IPS-20b (cell line): ENCODE measurements around the gene GZMM.

ENCODE experiments used
- H3K27ac ChIP-seq: one replicate; pipeline ENCODE4 v1.5.1; 2013; ENCODE audit warnings: low read length
- H3K27me3 ChIP-seq: 2 replicates; pipeline ENCODE4 v1.6.1; 2013; ENCODE audit warnings: mild to moderate bottlenecking, low read length, inconsistent platforms; ENCODE audit not compliant: insufficient read depth
- H3K36me3 ChIP-seq: 2 replicates; pipeline ENCODE4 v1.6.1; 2013; ENCODE audit warnings: low read depth, mild to moderate bottlenecking, inconsistent platforms, low read length, moderate library complexity; ENCODE audit not compliant: insufficient read depth
- H3K4me1 ChIP-seq: 2 replicates; pipeline ENCODE4 v1.6.1; 2013; ENCODE audit warnings: mild to moderate bottlenecking, control low read depth, inconsistent platforms, low read length, moderate library complexity; ENCODE audit not compliant: insufficient read depth
- H3K4me3 ChIP-seq: 2 replicates; pipeline ENCODE4 v1.5.1; 2013; ENCODE audit warnings: mild to moderate bottlenecking, low read length, inconsistent platforms
- H3K9ac ChIP-seq: 2 replicates; pipeline ENCODE4 v1.6.1; 2013; ENCODE audit warnings: low read depth, mild to moderate bottlenecking, inconsistent platforms, low read length, moderate library complexity
- H3K9me3 ChIP-seq: 2 replicates; pipeline ENCODE4 v1.6.1; 2013; ENCODE audit warnings: mild to moderate bottlenecking, low read depth, low read length, inconsistent platforms; ENCODE audit not compliant: insufficient read depth

Gene GZMM

DNA sequence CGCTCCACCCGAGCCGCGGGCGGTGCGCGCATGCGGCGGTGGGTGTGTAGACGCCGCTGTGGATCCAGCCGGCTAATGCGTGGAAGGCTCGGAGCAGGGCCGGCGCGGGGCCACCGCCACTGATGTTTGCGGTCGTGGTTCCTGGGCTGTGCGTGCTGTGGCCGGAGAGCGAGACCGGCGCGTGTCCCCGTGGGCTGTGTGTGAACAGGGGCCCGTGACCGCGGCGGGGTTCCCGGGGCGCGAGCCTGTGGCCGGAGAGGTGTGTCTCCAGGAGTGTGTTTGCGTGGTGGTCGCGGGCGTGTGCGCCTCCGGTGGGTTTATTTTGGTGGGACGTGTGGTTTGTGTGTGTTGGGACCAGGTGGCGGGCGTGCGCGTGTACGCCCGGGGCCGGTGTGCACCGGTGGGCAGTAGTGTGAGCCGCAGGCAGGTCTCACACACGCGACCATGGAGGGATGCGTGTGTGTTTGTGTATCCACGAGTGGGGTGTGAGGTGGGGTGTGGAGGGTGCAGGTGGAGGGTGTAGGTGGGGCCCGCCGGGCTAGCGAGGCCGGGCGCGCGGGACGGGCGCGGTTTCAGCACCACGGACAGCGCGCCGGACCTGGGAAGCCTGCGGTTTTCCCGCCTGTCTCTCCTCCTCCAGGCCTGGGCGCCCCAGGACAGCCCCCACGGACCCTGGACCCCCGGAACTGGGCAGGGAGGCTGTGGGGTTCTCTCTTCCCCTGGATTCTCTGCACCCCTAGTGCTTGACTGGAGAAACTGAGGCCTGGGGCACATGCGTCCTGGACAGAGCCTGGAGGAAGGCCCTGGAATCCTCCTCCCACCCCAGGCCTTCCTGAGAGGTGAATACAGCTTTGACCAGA lies 47.5 kb downstream of the GZMM start:
- no peak overlapping the region for H3K9ac ChIP-seq
- no peaks in the 10 kb centered on the region for H3K9me3 ChIP-seq
- H3K27ac ChIP-seq, result no peak overlapping the region
- H3K36me3 ChIP-seq, result no peaks in the 10 kb centered on the region
- peaks cover 53% of the 10 kb centered on the region for H3K27me3 ChIP-seq
- H3K4me3 ChIP-seq, result no peak overlapping the region
- H3K4me1 ChIP-seq, result no peaks in the 10 kb centered on the region

DNA sequence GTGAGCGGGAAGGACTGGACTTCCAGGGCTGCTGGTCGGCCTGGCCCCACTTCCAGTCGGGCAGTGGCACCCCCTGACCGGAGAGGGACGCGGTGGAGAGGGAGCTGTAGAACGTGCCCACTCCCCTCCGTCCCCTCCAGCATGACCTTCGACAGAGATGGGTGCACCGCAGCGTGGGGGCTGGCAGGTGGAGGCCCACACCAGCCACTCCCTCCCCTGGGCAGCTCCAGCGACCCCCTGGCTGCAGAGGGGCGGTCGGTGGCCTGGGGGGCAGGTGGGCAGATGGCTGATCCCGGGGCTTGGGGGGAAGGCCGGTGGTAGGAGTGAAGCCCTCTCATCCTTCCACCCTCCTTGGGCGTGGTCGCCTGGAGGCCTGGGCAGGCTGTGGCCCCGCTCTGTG lies 48.2 kb downstream of the GZMM start:
- Histone ChIP-seq H3K9ac (no peak overlapping the region), H3K27me3 (peaks cover 53% of the 10 kb centered on the region), H3K36me3 (no peaks in the 10 kb centered on the region), H3K4me1 (no peaks in the 10 kb centered on the region), H3K4me3 (no peak overlapping the region), H3K27ac (no peak overlapping the region), H3K9me3 (no peaks in the 10 kb centered on the region)

DNA sequence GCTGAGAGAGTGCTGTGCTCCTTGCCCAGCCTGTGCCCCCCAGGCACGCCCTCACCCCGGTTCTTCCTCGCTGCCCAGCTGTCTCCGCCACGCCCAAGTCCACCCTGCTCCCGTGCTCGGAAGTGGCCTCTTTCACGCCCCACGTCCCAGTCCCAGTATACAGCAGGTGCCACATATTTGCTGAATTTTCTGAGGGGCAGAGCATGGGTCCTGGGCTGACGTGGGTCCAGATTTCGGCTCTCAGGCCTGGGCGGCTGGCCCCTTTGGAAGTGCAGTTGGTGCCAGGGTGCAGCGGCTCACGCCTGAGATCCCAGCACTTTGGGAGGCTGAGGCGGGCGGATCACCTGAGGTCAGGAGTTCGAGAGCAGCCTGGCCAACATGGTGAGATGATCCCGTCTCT lies 49.2 kb downstream of the GZMM start:
- Histone ChIP-seq H3K27ac (no peak overlapping the region), H3K27me3 (peaks cover 50% of the 10 kb centered on the region), H3K9me3 (no peaks in the 10 kb centered on the region), H3K36me3 (no peaks in the 10 kb centered on the region), H3K4me1 (no peaks in the 10 kb centered on the region), H3K9ac (no peak overlapping the region), H3K4me3 (no peak overlapping the region)

DNA sequence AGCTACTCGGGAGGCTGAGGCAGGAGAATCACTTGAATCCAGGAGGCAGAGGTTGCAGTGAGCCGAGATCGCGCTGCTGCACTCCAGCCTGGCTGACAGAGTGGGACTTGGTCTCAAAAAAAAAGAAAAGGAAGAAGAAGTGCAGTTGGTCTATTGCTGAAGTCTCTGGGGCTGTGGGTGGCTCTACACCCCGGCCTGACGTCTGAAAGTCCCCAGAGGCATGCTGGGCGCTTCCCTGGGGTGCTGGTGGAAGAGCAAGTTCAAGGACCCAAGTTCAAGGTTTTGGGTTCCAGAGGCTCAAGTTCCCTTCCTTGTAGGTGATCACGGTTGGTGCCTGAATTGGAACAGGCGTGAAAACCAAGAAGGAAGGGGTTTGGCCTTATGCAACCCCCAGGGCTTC lies 49.7 kb downstream of the GZMM start:
- Histone ChIP-seq H3K36me3 (no peaks in the 10 kb centered on the region), H3K9ac (no peak overlapping the region), H3K9me3 (no peaks in the 10 kb centered on the region), H3K27me3 (peaks cover 45% of the 10 kb centered on the region), H3K4me3 (no peak overlapping the region), H3K4me1 (no peaks in the 10 kb centered on the region), H3K27ac (no peak overlapping the region)

DNA sequence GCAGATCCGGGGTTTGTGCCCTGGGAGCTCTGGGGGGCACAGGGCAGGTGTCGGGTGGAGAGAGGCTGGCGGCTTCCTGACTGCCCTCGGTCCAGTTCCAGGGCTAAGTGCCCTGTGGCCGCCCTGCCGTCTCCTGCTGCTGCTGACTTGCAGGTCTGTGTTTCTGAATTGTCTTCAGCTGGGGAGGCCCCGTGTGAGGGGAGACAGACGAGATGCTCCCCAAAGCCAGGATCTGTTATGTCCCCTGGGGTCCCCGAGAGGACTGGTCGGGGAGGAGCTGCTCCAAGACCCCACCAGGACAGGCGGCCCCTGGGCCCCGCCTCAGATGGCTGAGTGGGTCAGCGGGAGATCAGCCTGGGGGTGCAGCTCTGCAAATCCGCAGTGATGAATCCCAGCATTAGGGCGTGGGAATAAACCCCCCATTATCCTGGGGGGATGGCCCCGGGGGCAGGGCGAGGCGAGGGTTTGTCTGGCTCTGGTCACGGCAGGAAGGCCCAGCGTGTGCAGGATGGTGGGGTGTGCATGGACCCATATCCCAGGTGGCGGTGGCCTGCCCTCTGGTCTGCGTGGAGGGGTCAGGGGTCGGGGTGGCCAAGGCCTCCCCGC lies 50.5 kb downstream of the GZMM start:
- Histone ChIP-seq H3K27ac (no peak overlapping the region), H3K4me3 (no peak overlapping the region), H3K27me3 (peaks cover 36% of the 10 kb centered on the region), H3K9me3 (no peaks in the 10 kb centered on the region), H3K4me1 (no peaks in the 10 kb centered on the region), H3K36me3 (no peaks in the 10 kb centered on the region), H3K9ac (no peak overlapping the region)

DNA sequence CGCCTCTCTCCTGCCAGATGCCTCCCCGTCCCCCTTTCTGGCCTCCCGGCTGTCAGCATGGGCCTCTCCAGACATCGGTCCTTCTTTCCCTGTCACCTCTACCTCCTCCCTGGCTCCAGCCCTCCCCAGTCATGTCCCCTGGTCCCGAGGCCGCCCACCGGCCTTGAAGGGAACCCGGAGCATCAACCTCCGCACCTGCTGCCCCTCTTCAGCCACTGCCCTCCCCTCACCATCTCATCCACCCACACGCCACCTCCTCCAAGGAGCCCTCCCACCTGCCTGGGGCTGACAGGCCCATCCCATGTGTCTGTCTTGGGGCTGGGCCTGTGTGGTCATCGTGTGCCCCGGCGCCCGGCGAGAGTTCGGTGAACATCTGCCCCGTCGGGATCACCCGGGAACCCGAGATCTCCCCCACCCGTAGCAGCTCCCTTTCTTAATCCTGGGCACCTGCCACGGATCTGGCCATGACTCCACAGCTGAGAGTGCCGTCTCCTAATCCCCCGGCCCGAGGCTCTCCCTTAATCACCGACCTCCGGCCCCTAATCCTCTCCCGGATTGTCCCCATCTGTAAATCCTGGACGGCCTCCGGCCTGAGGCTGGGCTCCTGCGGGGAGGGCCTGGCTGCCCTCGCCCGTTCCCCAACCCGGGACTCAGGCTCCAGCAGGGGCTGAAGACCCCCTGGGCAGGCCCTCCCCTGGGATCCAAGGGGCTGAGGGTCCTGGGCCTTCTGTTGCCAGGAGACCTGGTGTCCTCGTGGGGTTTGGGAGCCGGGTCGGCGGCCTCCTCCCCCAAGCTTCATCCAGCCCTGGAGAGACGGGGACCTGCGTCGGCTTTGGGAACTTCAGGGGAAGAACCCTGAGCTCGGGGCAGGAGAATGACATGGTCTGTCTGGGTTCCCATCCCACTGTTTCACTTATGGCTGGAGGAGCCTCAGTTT lies 51.7 kb downstream of the GZMM start:
- Histone ChIP-seq H3K27me3 (peaks cover 30% of the 10 kb centered on the region), H3K4me1 (no peaks in the 10 kb centered on the region), H3K4me3 (no peak overlapping the region), H3K9ac (no peak overlapping the region), H3K36me3 (no peaks in the 10 kb centered on the region), H3K9me3 (no peaks in the 10 kb centered on the region), H3K27ac (no peak overlapping the region)

DNA sequence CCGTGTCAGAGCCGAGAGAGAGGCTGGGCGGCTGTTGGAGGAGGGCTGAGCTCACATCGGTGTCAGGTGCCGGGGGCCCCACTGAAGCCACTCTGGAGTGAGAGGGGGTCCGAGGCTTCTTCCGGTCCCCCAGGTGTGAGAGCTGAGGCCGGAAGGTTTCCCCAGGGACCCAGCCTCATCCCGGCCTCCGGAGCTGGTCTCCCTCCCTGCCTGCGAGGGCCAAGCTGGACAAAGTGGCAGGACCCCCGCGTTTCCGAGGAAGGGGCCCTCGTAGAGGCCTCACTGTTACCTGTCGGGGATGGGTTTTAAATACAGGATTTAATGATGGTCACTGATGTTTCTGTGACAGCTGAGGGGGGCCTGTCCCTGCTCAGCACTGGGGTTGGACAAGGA lies 52.4 kb downstream of the GZMM start:
- Histone ChIP-seq H3K9me3 (no peaks in the 10 kb centered on the region), H3K27me3 (peaks cover 24% of the 10 kb centered on the region), H3K4me3 (no peak overlapping the region), H3K27ac (no peak overlapping the region), H3K9ac (no peak overlapping the region), H3K36me3 (no peaks in the 10 kb centered on the region), H3K4me1 (no peaks in the 10 kb centered on the region)

DNA sequence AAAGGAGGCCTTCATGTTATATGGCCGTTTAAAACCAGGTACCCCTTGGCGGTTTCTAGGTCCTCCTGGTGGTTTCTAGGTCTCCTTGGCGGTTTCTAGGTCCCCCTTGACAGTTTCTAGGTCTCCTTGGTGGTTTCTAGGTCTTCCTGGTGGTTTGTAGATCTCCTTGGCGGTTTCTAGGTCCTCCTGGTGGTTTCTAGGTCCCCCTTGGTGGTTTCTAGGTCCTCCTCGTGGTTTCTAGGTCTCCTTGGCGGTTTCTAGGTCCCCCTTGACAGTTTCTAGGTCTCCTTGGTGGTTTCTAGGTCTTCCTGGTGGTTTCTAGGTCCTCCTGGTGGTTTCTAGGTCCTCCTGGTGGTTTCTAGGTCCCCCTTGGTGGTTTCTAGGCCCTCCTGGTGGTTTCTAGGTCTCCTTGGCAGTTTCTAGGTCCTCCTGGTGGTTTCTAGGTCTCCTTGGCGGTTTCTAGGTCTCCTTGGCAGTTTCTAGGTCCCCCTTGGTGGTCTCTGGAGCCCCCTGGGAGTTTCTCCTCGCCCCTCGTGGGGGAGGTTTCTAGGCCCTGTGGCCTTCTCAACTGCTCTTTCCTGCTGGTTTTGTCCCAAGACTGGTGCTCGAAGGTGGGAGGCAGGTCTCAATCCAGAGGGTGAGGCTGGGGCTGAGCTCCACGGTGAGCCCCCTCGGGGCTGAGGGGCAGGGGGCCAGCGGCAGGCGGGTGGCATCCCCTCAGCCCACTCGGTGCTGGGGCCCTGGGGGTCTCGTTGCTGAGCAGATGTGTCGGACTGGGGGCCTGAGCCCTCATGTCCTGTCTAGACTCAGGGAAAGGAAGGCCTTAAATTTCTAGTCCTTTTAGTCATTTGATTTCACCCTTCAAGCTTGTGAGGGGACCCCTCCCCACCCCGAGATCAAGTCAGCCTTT lies 53.8 kb downstream of the GZMM start:
- H3K4me1 ChIP-seq, result no peaks in the 10 kb centered on the region
- H3K27me3 ChIP-seq, result peaks cover 10% of the 10 kb centered on the region
- H3K36me3 ChIP-seq, result no peaks in the 10 kb centered on the region
- no peaks in the 10 kb centered on the region for H3K9me3 ChIP-seq
- H3K4me3 ChIP-seq, result no peak overlapping the region
- H3K9ac ChIP-seq, result no peak overlapping the region
- H3K27ac ChIP-seq, result no peak overlapping the region
